ENCODE data around the gene PDE9A. TPM values are rescaled to one million over a fixed set of nuclear protein-coding genes. Genes with fewer than 3 reads are reported as not detected.

Gene PDE9A
- total RNA-seq, 4 donors from 2014 or later: 29.2 to 68.4 (median 40.4) TPM

- TF ChIP-seq POLR2A (IDR thresholded peaks at IDR 0.05; ENCODE audit: low read depth) (no peak), EP300 (IDR thresholded peaks at IDR 0.05) (no peak), POLR2AphosphoS5 (IDR thresholded peaks at IDR 0.05) (no peak), CTCF (IDR thresholded peaks at IDR 0.05) (no peak)
- peaks cover 0 to 67% (median 0%) of the 10 kb centered on the region in 4 donors for H3K27me3 ChIP-seq
- peak overlapping the region in 2 of 4 donors; percentile 1 to 25 for H3K4me3 ChIP-seq
- peak overlapping the region; percentile 38 to 68 (median 54) for H3K27ac ChIP-seq (replicated peaks in 1 of 4)
- intact Hi-C loops (cut with DNase I): no loop called here
- H3K4me1 ChIP-seq: peaks cover 15 to 31% (median 25%) of the 10 kb centered on the region in 4 donors
- no peaks in the 10 kb centered on the region for H3K9me3 ChIP-seq
- WGBS: 49% methylated on average over 7 of the region's 8 CpGs
- no peaks in the 10 kb centered on the region for H3K36me3 ChIP-seq
- DNase-seq (ENCODE audit: extremely low spot score): no peak
Measured at GRCh38 chr21:42784276-42784675, 130.9 kb downstream of the PDE9A start.

GRCh38 chr21:42784896-42785451 lies 131.6 kb downstream of the PDE9A start:
- Histone ChIP-seq H3K4me1 (peaks cover 15 to 31% (median 25%) of the 10 kb centered on the region in 4 donors), H3K9me3 (no peaks in the 10 kb centered on the region), H3K27me3 (peaks cover 0 to 60% (median 0%) of the 10 kb centered on the region in 4 donors), H3K4me3 (no peak overlapping the region), H3K27ac (replicated peaks in 1 of 4) (peak overlapping the region in 1 of 4 donors; percentile 10), H3K36me3 (no peaks in the 10 kb centered on the region)
- WGBS: 90% methylated on average over 2 of the region's 17 CpGs
- no peak for DNase-seq (ENCODE audit: extremely low spot score)
- intact Hi-C loops (cut with DNase I): no loop called here
- TF ChIP-seq EP300 (IDR thresholded peaks at IDR 0.05): no peak
- no peak for TF ChIP-seq POLR2A (IDR thresholded peaks at IDR 0.05; ENCODE audit: low read depth)
- TF ChIP-seq POLR2AphosphoS5 (IDR thresholded peaks at IDR 0.05): no peak
- TF ChIP-seq CTCF (IDR thresholded peaks at IDR 0.05): no peak

GRCh38 chr21:42785666-42786427 lies 132.4 kb downstream of the PDE9A start:
- no peak overlapping the region for H3K4me3 ChIP-seq
- H3K9me3 ChIP-seq: no peaks in the 10 kb centered on the region
- H3K4me1 ChIP-seq: peaks cover 12 to 28% (median 20%) of the 10 kb centered on the region in 4 donors
- H3K36me3 ChIP-seq: no peaks in the 10 kb centered on the region
- 93% methylated on average over 21 of the region's 28 CpGs for WGBS
- DNase-seq (ENCODE audit: extremely low spot score): no peak
- H3K27me3 ChIP-seq: peaks cover 0 to 53% (median 0%) of the 10 kb centered on the region in 4 donors
- TF ChIP-seq POLR2AphosphoS5 (IDR thresholded peaks at IDR 0.05) (no peak), POLR2A (IDR thresholded peaks at IDR 0.05; ENCODE audit: low read depth) (no peak), CTCF (IDR thresholded peaks at IDR 0.05) (no peak), EP300 (IDR thresholded peaks at IDR 0.05) (no peak)
- intact Hi-C loops (cut with DNase I): no loop called here
- no peak overlapping the region for H3K27ac ChIP-seq (replicated peaks in 1 of 4)

GRCh38 chr21:42786884-42787283 lies 133.5 kb downstream of the PDE9A start:
- intact Hi-C loops (cut with DNase I): no loop called here
- Histone ChIP-seq H3K27ac (replicated peaks in 1 of 4) (no peak overlapping the region), H3K4me3 (no peak overlapping the region), H3K27me3 (peaks cover 0 to 43% (median 0%) of the 10 kb centered on the region in 4 donors), H3K9me3 (no peaks in the 10 kb centered on the region), H3K4me1 (peaks cover 3 to 18% (median 10%) of the 10 kb centered on the region in 4 donors), H3K36me3 (no peaks in the 10 kb centered on the region)
- 80% methylated on average over 5 of the region's 5 CpGs for WGBS
- DNase-seq (ENCODE audit: extremely low spot score): no peak
- TF ChIP-seq POLR2AphosphoS5 (IDR thresholded peaks at IDR 0.05) (no peak), POLR2A (IDR thresholded peaks at IDR 0.05; ENCODE audit: low read depth) (no peak), EP300 (IDR thresholded peaks at IDR 0.05) (no peak), CTCF (IDR thresholded peaks at IDR 0.05) (no peak)

Data from esophagus muscularis mucosa (tissue), 4 donors.